GM23338 (cell line): Measurements from ENCODE around the gene JAM2. TPM values are rescaled to one million over a fixed set of nuclear protein-coding genes. Genes with fewer than 3 reads are reported as not detected.
"Not testable (repeated sequence)": the region's sequence is repeated elsewhere in the genome, so short reads cannot be mapped to it uniquely, and the experiment has no call there.

Source experiments
- ATAC-seq: fragments of 200-7000 bp; cut with Tn5 transposase; 3 replicates; pipeline ENCODE4 v1.9.1; 2020
- DNase-seq: peaks from one replicate; pipeline ENCODE4 v3.0.0-alpha.2; 2015; ENCODE audit warnings: low spot score
- H2AFZ ChIP-seq: fragments of 200-600 bp; sonication (generic); 2 replicates; pipeline ENCODE4 v1.8.0; 2016; ENCODE audit warnings: antibody characterized with exemption, mild to moderate bottlenecking, moderate library complexity
- H3F3A ChIP-seq: fragments of 200-600 bp; sonication (generic); replicated peaks from 2 replicates; pipeline ENCODE4 v1.8.0; 2017; ENCODE audit warnings: antibody characterized with exemption, mixed run types, low read depth
- H3K27ac ChIP-seq: fragments of 200-600 bp; sonication (generic); 2 replicates; pipeline ENCODE4 v1.6.1; 2016; ENCODE audit warnings: low read depth
- H3K27me3 ChIP-seq: fragments of 200-600 bp; sonication (generic); 2 replicates; pipeline ENCODE4 v1.8.0; 2016; ENCODE audit warnings: mild to moderate bottlenecking, mixed run types, moderate library complexity; ENCODE audit not compliant: insufficient read depth
- H3K36me3 ChIP-seq: fragments of 200-600 bp; sonication (generic); 2 replicates; pipeline ENCODE4 v1.8.0; 2016; ENCODE audit warnings: mild to moderate bottlenecking; ENCODE audit not compliant: insufficient read depth
- H3K4me1 ChIP-seq: fragments of 200-600 bp; sonication (generic); 2 replicates; pipeline ENCODE4 v1.8.0; 2016; ENCODE audit warnings: mild to moderate bottlenecking, moderate library complexity; ENCODE audit not compliant: insufficient read depth
- H3K4me2 ChIP-seq: fragments of 200-600 bp; sonication (generic); 2 replicates; pipeline ENCODE4 v1.7.1; 2017; ENCODE audit warnings: mixed run types
- H3K4me3 ChIP-seq: fragments of 200-600 bp; sonication (generic); 2 replicates; pipeline ENCODE4 v1.6.1; 2016; ENCODE audit warnings: mixed run types
- H3K79me2 ChIP-seq: fragments of 200-600 bp; sonication (generic); replicated peaks from 2 replicates; pipeline ENCODE4 v1.8.0; 2017; ENCODE audit warnings: mild to moderate bottlenecking; ENCODE audit not compliant: insufficient read depth
- H3K9me2 ChIP-seq: fragments of 200-600 bp; sonication (generic); 2 replicates; pipeline ENCODE4 v1.8.0; 2017; ENCODE audit not compliant: insufficient read depth
- H4K20me1 ChIP-seq: fragments of 200-600 bp; sonication (generic); replicated peaks from 2 replicates; pipeline ENCODE4 v1.8.0; 2017; ENCODE audit warnings: mild to moderate bottlenecking; ENCODE audit not compliant: insufficient read depth
- H3K27ac Mint-ChIP-seq: 2 replicates; pipeline ENCODE4 v1.8.0; 2020; ENCODE audit warnings: inconsistent platforms, mild to moderate bottlenecking, moderate library complexity, mixed read lengths
- H3K27me3 Mint-ChIP-seq: 3 replicates; pipeline ENCODE4 v1.8.0; 2022; ENCODE audit warnings: low read depth, mild to moderate bottlenecking, moderate library complexity, mixed read lengths, inconsistent platforms; ENCODE audit not compliant: insufficient read depth, poor library complexity
- H3K36me3 Mint-ChIP-seq: 3 replicates; pipeline ENCODE4 v1.8.0; 2021; ENCODE audit warnings: low read depth, mild to moderate bottlenecking, inconsistent platforms, moderate library complexity, mixed read lengths
- H3K4me1 Mint-ChIP-seq: 3 replicates; pipeline ENCODE4 v1.8.0; 2020; ENCODE audit warnings: mild to moderate bottlenecking, inconsistent platforms, mixed read lengths
- H3K4me3 Mint-ChIP-seq: 3 replicates; pipeline ENCODE4 v1.8.0; 2021; ENCODE audit warnings: moderate library complexity, mild to moderate bottlenecking, inconsistent platforms, mixed read lengths
- H3K9me3 Mint-ChIP-seq: 3 replicates; pipeline ENCODE4 v1.8.0; 2020; ENCODE audit warnings: moderate library complexity, mild to moderate bottlenecking, inconsistent platforms, mixed read lengths
- CREB1 ChIP-seq: fragments of 250-450 bp; sonication (Bioruptor Pico); IDR thresholded peaks from 2 replicates; pipeline ENCODE4 v1.5.0; 2020; ENCODE audit warnings: low read depth, mild to moderate bottlenecking, moderate library complexity
- polyA plus RNA-seq: library from polyadenylated mRNA; unstranded; fragments of >200 nt; fragmentation: Nextera tagmentation; extraction: Ambion mirVana; gene quantifications from 2 replicates; pipeline ENCODE4 v1.2.1, GENCODE V29; 2016
- total RNA-seq: library from RNA; depleted of rRNA; stranded (reverse); fragments of >200 nt; shearing (Covaris generic); gene quantifications from 2 replicates; pipeline ENCODE4 v1.2.3, GENCODE V29; 2014
- TF ChIP-seq, protein P1 (sequence below): IDR thresholded peaks from one replicate; pipeline ENCODE4 v1.6.1; 2018; ENCODE audit warnings: antibody characterized with exemption; ENCODE audit not compliant: unreplicated experiment
- TF ChIP-seq, protein P2 (sequence below), 2 experiments: fragments of 200-600 bp in 1 of 2; sonication (generic) in 1 of 2; conservative IDR thresholded peaks; 2 replicates each; pipeline versions ENCODE4 v1.5.1 to v1.6.1; 2016 to 2017; ENCODE audit warnings: antibody characterized with exemption in 2 of 2, low read depth in 2 of 2, mild to moderate bottlenecking in 2 of 2, moderate library complexity in 1 of 2

JAM2 gene
- total and polyA plus RNA-seq, 2 experiments from 2014 or later = 4.9 to 14.6 TPM

DNA sequence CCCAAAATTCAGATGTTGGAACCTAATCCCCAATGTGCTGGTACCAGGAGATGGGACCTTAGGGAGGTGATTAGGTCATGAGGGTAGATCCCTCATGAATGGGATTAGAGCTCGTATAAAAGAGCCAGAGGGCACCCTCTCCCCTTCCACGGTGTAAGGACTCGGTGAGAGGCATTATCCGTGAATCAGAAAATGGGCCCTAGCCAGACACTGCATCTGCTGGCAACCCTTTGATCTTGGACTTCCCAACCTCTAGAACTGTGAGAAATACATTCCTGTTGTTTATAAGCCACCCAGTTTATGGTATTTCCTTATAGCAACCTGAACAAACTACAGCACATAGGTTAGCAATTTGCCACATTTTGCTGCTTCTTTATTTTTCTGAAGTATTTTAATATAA, 14.5 kb upstream of the JAM2 start:
- ATAC-seq (no peak), DNase-seq (no peak)
- no peak overlapping the region for H3K4me3 Mint-ChIP-seq

DNA sequence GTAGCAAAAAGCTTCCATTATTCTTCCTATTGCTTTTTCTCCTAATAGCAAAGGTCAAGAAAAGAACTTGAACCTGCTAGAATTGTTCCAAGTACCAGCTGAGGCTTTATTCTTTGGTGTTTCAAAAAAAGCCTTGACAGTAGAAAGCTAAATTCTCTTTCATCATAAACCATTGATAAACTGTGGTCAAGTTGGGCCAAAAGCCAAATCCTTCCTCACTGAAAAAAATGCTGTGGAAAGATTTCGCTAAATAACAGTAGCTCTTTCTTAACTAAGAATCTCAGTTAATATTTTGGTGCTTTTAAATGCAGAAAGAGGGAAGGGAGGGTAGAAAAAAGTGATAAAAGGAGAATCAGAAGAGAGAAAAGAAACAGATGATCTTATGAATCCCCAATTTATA, 14.0 kb upstream of the JAM2 start:
- H3K27me3 Mint-ChIP-seq = no peaks in the 10 kb centered on the region
- no peaks in the 10 kb centered on the region for H3K36me3 Mint-ChIP-seq
- H3K4me3 Mint-ChIP-seq = no peak overlapping the region
- Histone ChIP-seq H3K27ac (no peak overlapping the region), H3K36me3 (no peaks in the 10 kb centered on the region), H3K4me3 (no peak overlapping the region), H2AFZ (no peak overlapping the region), H3K4me1 (no peaks in the 10 kb centered on the region), H3K27me3 (no peaks in the 10 kb centered on the region), H3K4me2 (no peak overlapping the region), H3K9me2 (no peaks in the 10 kb centered on the region), H4K20me1 (no peaks in the 10 kb centered on the region), H3K79me2 (no peaks in the 10 kb centered on the region), H3F3A (no peaks in the 10 kb centered on the region)
- DNase-seq = no peak
- no peaks in the 10 kb centered on the region for H3K9me3 Mint-ChIP-seq
- ATAC-seq = no peak
- no peaks in the 10 kb centered on the region for H3K4me1 Mint-ChIP-seq
- TF ChIP-seq CREB1 = no peak
- no peak overlapping the region for H3K27ac Mint-ChIP-seq

More for the DNA sequence above, 14.5 kb upstream of the JAM2 start:
- H3K79me2 ChIP-seq = no peaks in the 10 kb centered on the region
- Mint-ChIP-seq H3K27me3 (no peaks in the 10 kb centered on the region), H3K36me3 (no peaks in the 10 kb centered on the region), H3K27ac (no peak overlapping the region), H3K9me3 (no peaks in the 10 kb centered on the region), H3K4me1 (no peaks in the 10 kb centered on the region)
- no peaks in the 10 kb centered on the region for H4K20me1 ChIP-seq
- H3K27ac ChIP-seq = no peak overlapping the region
- no peak overlapping the region for H3K4me3 ChIP-seq
- H3K4me1 ChIP-seq = no peaks in the 10 kb centered on the region
- H3K36me3 ChIP-seq = no peaks in the 10 kb centered on the region
- H3K27me3 ChIP-seq = no peaks in the 10 kb centered on the region
- no peaks in the 10 kb centered on the region for H3K9me2 ChIP-seq
- TF ChIP-seq, protein P1, sequence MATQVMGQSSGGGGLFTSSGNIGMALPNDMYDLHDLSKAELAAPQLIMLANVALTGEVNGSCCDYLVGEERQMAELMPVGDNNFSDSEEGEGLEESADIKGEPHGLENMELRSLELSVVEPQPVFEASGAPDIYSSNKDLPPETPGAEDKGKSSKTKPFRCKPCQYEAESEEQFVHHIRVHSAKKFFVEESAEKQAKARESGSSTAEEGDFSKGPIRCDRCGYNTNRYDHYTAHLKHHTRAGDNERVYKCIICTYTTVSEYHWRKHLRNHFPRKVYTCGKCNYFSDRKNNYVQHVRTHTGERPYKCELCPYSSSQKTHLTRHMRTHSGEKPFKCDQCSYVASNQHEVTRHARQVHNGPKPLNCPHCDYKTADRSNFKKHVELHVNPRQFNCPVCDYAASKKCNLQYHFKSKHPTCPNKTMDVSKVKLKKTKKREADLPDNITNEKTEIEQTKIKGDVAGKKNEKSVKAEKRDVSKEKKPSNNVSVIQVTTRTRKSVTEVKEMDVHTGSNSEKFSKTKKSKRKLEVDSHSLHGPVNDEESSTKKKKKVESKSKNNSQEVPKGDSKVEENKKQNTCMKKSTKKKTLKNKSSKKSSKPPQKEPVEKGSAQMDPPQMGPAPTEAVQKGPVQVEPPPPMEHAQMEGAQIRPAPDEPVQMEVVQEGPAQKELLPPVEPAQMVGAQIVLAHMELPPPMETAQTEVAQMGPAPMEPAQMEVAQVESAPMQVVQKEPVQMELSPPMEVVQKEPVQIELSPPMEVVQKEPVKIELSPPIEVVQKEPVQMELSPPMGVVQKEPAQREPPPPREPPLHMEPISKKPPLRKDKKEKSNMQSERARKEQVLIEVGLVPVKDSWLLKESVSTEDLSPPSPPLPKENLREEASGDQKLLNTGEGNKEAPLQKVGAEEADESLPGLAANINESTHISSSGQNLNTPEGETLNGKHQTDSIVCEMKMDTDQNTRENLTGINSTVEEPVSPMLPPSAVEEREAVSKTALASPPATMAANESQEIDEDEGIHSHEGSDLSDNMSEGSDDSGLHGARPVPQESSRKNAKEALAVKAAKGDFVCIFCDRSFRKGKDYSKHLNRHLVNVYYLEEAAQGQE = no peak
- TF ChIP-seq, protein P2, sequence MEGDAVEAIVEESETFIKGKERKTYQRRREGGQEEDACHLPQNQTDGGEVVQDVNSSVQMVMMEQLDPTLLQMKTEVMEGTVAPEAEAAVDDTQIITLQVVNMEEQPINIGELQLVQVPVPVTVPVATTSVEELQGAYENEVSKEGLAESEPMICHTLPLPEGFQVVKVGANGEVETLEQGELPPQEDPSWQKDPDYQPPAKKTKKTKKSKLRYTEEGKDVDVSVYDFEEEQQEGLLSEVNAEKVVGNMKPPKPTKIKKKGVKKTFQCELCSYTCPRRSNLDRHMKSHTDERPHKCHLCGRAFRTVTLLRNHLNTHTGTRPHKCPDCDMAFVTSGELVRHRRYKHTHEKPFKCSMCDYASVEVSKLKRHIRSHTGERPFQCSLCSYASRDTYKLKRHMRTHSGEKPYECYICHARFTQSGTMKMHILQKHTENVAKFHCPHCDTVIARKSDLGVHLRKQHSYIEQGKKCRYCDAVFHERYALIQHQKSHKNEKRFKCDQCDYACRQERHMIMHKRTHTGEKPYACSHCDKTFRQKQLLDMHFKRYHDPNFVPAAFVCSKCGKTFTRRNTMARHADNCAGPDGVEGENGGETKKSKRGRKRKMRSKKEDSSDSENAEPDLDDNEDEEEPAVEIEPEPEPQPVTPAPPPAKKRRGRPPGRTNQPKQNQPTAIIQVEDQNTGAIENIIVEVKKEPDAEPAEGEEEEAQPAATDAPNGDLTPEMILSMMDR (conservative IDR thresholded peaks at IDR 0.05; ENCODE audit: low read depth in 2 of 2) = peak in 1 of 2 experiments; percentile 26; a peak in 2 of 4 replicates
- TF ChIP-seq CREB1 = no peak
- no peaks in the 10 kb centered on the region for H3F3A ChIP-seq
- no peak overlapping the region for H3K4me2 ChIP-seq
- H2AFZ ChIP-seq = no peak overlapping the region

DNA sequence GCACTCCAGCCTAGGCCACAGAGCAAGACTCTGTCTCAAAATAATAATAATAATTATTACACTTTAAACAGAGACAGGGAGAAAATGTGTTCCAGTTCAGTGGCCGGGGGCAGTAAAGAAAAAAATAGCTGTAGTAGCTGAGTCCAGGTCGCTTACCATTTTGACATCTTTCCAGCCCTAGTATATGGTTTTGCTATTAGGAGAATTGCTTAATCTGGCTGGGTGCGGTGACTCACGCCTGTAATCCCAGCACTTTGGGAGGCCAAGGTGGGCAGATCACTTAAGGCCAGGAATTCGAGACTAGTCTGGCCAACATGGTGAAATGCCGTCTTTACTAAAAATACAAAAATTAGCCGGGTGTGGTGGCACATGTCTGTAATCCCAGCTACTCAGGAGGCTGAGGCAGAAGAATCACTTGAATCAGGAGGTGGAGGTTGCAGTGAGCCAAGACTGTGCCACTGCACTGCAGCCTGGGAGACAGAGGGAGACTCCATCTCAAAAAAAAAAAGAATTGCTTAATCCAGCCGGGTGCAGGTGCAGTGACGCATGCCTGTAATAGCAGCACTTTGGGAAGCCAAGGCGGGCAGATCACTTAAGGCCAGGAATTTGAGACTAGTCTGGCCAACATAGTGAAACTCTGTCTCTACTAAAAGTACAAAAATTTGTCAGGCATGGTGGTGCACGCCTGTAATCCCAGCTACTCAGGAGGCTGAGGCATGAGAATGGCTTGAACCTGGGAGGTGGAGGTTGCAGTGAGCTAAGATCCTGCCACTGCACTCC, 13.1 kb upstream of the JAM2 start:
- H3K27me3 Mint-ChIP-seq, H2AFZ ChIP-seq, H3K27ac ChIP-seq, H3F3A ChIP-seq, H4K20me1 ChIP-seq, ATAC-seq, H3K4me2 ChIP-seq, H3K9me2 ChIP-seq, H3K4me1 Mint-ChIP-seq, H3K4me3 ChIP-seq, H3K4me3 Mint-ChIP-seq, H3K36me3 Mint-ChIP-seq, H3K4me1 ChIP-seq, H3K27me3 ChIP-seq, H3K27ac Mint-ChIP-seq, H3K36me3 ChIP-seq, DNase-seq, H3K9me3 Mint-ChIP-seq, H3K79me2 ChIP-seq: not testable (repeated sequence)
